Measurements from ENCODE around the gene PJVK. TPM values are rescaled to one million over a fixed set of nuclear protein-coding genes. Genes with fewer than 3 reads are reported as not detected.

PJVK gene
- total RNA-seq, 1 experiment from 2014 or later = 2.5 TPM

DNA sequence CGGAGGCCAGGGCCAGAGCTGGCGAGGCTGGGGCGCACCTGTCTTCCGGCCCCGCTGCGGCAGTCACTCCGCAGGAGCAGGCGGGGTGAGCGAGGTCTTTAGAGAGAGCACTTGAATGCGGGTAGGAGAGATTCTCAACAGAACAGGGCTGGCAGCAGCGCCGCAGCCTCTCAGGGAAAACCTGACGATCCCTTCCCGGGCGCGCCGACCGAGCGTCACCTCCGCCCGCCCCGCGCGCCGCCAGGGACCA is 729 bp upstream of the PJVK start (continued):
- TF ChIP-seq NR1H2 (CRISPR knock-in tag; IDR thresholded peaks at IDR 0.05) (no peak), HMGA2 (CRISPR knock-in tag; IDR thresholded peaks at IDR 0.05) (no peak), ZNF671 (CRISPR knock-in tag; IDR thresholded peaks at IDR 0.05) (no peak), KAT7 (CRISPR knock-in tag; IDR thresholded peaks at IDR 0.05; ENCODE audit: borderline replicate concordance) (no peak), SMAD3 (CRISPR knock-in tag; IDR thresholded peaks at IDR 0.05; ENCODE audit: borderline replicate concordance) (no peak)

DNA sequence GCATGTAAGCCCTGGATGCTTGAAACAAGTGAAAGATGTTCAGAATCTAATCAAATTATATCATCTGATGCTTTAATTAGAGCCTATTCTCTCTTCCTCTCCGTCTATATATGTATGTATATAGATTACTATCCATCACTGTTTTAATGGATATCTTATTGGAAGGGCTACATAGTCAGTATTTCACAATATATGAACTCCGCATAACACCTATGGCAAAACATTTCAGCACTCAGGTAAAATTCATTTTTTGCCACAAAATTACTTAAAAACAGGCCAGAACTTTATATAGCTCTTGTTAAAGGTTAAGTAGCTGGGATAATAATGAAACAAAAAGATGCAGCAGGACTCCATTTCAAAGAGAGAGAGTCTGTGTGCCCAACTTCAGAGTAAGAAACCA is 1.2 kb downstream of the PJVK start:
- ChIA-PET CTCF (no interaction called here), POLR2A (no interaction called here)
- Mint-ChIP-seq H3K4me3 (no peak overlapping the region; the same call in 1 of the 2 replicates), H3K9me3 (peaks cover 7% of the 10 kb centered on the region), H3K27me3 (ENCODE audit: low read depth) (no peaks in the 10 kb centered on the region), H3K27ac (no peak overlapping the region; the same call in 1 of the 2 replicates), H3K36me3 (peaks cover 17% of the 10 kb centered on the region), H3K4me1 (peaks cover 20% of the 10 kb centered on the region)
- DNase-seq (ENCODE audit: low spot score) (no peak), ATAC-seq (no peak)
- TF ChIP-seq ETV6 (CRISPR knock-in tag; IDR thresholded peaks at IDR 0.05) (no peak), CBFB (CRISPR knock-in tag; IDR thresholded peaks at IDR 0.05; ENCODE audit: low read depth) (no peak), GABPB1 (CRISPR knock-in tag; IDR thresholded peaks at IDR 0.05) (no peak), OVOL2 (CRISPR knock-in tag; IDR thresholded peaks at IDR 0.05; ENCODE audit: borderline replicate concordance) (no peak), ATF1 (CRISPR knock-in tag; IDR thresholded peaks at IDR 0.05) (no peak), NR2C2 (CRISPR knock-in tag; IDR thresholded peaks at IDR 0.05) (no peak), SMAD4 (CRISPR knock-in tag; IDR thresholded peaks at IDR 0.05) (no peak), MYBL2 (CRISPR knock-in tag; IDR thresholded peaks at IDR 0.05) (no peak), ZNF232 (CRISPR knock-in tag; IDR thresholded peaks at IDR 0.05) (no peak), ZNF671 (CRISPR knock-in tag; IDR thresholded peaks at IDR 0.05) (no peak)
- TF ChIP-seq, protein P1, sequence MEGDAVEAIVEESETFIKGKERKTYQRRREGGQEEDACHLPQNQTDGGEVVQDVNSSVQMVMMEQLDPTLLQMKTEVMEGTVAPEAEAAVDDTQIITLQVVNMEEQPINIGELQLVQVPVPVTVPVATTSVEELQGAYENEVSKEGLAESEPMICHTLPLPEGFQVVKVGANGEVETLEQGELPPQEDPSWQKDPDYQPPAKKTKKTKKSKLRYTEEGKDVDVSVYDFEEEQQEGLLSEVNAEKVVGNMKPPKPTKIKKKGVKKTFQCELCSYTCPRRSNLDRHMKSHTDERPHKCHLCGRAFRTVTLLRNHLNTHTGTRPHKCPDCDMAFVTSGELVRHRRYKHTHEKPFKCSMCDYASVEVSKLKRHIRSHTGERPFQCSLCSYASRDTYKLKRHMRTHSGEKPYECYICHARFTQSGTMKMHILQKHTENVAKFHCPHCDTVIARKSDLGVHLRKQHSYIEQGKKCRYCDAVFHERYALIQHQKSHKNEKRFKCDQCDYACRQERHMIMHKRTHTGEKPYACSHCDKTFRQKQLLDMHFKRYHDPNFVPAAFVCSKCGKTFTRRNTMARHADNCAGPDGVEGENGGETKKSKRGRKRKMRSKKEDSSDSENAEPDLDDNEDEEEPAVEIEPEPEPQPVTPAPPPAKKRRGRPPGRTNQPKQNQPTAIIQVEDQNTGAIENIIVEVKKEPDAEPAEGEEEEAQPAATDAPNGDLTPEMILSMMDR (IDR thresholded peaks at IDR 0.05) = no peak
- TF ChIP-seq, protein P2, sequence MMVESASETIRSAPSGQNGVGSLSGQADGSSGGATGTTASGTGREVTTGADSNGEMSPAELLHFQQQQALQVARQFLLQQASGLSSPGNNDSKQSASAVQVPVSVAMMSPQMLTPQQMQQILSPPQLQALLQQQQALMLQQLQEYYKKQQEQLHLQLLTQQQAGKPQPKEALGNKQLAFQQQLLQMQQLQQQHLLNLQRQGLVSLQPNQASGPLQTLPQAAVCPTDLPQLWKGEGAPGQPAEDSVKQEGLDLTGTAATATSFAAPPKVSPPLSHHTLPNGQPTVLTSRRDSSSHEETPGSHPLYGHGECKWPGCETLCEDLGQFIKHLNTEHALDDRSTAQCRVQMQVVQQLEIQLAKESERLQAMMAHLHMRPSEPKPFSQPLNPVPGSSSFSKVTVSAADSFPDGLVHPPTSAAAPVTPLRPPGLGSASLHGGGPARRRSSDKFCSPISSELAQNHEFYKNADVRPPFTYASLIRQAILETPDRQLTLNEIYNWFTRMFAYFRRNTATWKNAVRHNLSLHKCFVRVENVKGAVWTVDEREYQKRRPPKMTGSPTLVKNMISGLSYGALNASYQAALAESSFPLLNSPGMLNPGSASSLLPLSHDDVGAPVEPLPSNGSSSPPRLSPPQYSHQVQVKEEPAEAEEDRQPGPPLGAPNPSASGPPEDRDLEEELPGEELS (CRISPR knock-in tag; IDR thresholded peaks at IDR 0.05) = no peak
- TF ChIP-seq, protein P3, sequence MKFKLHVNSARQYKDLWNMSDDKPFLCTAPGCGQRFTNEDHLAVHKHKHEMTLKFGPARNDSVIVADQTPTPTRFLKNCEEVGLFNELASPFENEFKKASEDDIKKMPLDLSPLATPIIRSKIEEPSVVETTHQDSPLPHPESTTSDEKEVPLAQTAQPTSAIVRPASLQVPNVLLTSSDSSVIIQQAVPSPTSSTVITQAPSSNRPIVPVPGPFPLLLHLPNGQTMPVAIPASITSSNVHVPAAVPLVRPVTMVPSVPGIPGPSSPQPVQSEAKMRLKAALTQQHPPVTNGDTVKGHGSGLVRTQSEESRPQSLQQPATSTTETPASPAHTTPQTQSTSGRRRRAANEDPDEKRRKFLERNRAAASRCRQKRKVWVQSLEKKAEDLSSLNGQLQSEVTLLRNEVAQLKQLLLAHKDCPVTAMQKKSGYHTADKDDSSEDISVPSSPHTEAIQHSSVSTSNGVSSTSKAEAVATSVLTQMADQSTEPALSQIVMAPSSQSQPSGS (CRISPR knock-in tag; IDR thresholded peaks at IDR 0.05; ENCODE audit: borderline replicate concordance, low read depth) = no peak
- TF ChIP-seq, protein P4, sequence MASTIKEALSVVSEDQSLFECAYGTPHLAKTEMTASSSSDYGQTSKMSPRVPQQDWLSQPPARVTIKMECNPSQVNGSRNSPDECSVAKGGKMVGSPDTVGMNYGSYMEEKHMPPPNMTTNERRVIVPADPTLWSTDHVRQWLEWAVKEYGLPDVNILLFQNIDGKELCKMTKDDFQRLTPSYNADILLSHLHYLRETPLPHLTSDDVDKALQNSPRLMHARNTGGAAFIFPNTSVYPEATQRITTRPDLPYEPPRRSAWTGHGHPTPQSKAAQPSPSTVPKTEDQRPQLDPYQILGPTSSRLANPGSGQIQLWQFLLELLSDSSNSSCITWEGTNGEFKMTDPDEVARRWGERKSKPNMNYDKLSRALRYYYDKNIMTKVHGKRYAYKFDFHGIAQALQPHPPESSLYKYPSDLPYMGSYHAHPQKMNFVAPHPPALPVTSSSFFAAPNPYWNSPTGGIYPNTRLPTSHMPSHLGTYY (CRISPR knock-in tag; IDR thresholded peaks at IDR 0.05) = no peak

DNA sequence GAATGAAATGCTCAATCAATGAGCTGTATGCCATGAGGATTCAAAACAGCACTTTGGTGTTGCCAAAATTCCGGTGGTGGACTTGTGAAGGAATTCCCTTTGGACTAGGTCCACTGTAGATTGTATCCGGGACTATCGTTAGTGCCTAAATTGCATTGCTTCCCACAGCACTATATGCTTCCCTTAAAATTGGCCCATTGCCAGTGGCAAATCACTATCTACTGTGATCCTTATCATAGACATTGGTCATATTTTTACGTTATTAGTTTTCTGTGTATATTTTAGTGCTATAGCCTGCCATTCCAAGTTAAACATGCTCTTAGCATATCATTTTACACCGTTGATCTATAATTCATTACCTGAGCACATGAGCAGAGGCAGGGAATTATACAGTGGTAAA is 1.7 kb downstream of the PJVK start:
- CTCF ChIA-PET = no interaction called here
- no peak overlapping the region for H3K27ac Mint-ChIP-seq
- no peak overlapping the region for H3K4me3 Mint-ChIP-seq
- ATAC-seq (no peak), DNase-seq (ENCODE audit: low spot score) (no peak)
- H3K27me3 Mint-ChIP-seq (ENCODE audit: low read depth) = no peaks in the 10 kb centered on the region
- H3K36me3 Mint-ChIP-seq = peaks cover 13% of the 10 kb centered on the region
- POLR2A ChIA-PET = no interaction called here
- peaks cover 7% of the 10 kb centered on the region for H3K9me3 Mint-ChIP-seq
- peaks cover 23% of the 10 kb centered on the region for H3K4me1 Mint-ChIP-seq
- TF ChIP-seq, protein P5, sequence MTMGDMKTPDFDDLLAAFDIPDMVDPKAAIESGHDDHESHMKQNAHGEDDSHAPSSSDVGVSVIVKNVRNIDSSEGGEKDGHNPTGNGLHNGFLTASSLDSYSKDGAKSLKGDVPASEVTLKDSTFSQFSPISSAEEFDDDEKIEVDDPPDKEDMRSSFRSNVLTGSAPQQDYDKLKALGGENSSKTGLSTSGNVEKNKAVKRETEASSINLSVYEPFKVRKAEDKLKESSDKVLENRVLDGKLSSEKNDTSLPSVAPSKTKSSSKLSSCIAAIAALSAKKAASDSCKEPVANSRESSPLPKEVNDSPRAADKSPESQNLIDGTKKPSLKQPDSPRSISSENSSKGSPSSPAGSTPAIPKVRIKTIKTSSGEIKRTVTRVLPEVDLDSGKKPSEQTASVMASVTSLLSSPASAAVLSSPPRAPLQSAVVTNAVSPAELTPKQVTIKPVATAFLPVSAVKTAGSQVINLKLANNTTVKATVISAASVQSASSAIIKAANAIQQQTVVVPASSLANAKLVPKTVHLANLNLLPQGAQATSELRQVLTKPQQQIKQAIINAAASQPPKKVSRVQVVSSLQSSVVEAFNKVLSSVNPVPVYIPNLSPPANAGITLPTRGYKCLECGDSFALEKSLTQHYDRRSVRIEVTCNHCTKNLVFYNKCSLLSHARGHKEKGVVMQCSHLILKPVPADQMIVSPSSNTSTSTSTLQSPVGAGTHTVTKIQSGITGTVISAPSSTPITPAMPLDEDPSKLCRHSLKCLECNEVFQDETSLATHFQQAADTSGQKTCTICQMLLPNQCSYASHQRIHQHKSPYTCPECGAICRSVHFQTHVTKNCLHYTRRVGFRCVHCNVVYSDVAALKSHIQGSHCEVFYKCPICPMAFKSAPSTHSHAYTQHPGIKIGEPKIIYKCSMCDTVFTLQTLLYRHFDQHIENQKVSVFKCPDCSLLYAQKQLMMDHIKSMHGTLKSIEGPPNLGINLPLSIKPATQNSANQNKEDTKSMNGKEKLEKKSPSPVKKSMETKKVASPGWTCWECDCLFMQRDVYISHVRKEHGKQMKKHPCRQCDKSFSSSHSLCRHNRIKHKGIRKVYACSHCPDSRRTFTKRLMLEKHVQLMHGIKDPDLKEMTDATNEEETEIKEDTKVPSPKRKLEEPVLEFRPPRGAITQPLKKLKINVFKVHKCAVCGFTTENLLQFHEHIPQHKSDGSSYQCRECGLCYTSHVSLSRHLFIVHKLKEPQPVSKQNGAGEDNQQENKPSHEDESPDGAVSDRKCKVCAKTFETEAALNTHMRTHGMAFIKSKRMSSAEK (CRISPR knock-in tag; IDR thresholded peaks at IDR 0.05; ENCODE audit: borderline replicate concordance) = no peak
- no peak for TF ChIP-seq TCF7 (CRISPR knock-in tag; IDR thresholded peaks at IDR 0.05; ENCODE audit: low read depth)
- no peak for TF ChIP-seq ZNF138 (CRISPR knock-in tag; conservative IDR thresholded peaks at IDR 0.05)
- TF ChIP-seq ATF1 (CRISPR knock-in tag; IDR thresholded peaks at IDR 0.05) = no peak
- TF ChIP-seq, protein P6, sequence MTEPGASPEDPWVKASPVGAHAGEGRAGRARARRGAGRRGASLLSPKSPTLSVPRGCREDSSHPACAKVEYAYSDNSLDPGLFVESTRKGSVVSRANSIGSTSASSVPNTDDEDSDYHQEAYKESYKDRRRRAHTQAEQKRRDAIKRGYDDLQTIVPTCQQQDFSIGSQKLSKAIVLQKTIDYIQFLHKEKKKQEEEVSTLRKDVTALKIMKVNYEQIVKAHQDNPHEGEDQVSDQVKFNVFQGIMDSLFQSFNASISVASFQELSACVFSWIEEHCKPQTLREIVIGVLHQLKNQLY (CRISPR knock-in tag; IDR thresholded peaks at IDR 0.05) = no peak
- TF ChIP-seq, protein P7, sequence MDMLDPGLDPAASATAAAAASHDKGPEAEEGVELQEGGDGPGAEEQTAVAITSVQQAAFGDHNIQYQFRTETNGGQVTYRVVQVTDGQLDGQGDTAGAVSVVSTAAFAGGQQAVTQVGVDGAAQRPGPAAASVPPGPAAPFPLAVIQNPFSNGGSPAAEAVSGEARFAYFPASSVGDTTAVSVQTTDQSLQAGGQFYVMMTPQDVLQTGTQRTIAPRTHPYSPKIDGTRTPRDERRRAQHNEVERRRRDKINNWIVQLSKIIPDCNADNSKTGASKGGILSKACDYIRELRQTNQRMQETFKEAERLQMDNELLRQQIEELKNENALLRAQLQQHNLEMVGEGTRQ (CRISPR knock-in tag; IDR thresholded peaks at IDR 0.05) = no peak

Measured in WTC11 (cell line).